Large intestine (tissue), 3 donors: ENCODE results near the gene TLCD3B. TPM values are rescaled to one million over a fixed set of nuclear protein-coding genes. Genes with fewer than 3 reads are reported as not detected.
A peak's percentile ranks its signal among the peaks of the same experiment; 100 is the strongest.
"Not testable (repeated sequence)": the region's sequence is repeated elsewhere in the genome, so short reads cannot be mapped to it uniquely, and the experiment has no call there.

Experiments used
- DNase-seq, 2 donors: peaks; one replicate each; pipeline versions ENCODE4 v3.0.0 to v3.0.0-alpha.2; 2013
- H3K27ac ChIP-seq: one replicate; pipeline ENCODE4 v1.5.1; 2013; ENCODE audit warnings: low read length
- H3K27me3 ChIP-seq: 2 replicates; pipeline ENCODE4 v1.6.1; 2013; ENCODE audit warnings: low read length; ENCODE audit not compliant: control insufficient read depth, insufficient read depth
- H3K36me3 ChIP-seq: 2 replicates; pipeline ENCODE4 v1.6.1; 2013; ENCODE audit warnings: low read length; ENCODE audit not compliant: control insufficient read depth, insufficient read depth
- H3K4me1 ChIP-seq: one replicate; pipeline ENCODE4 v1.6.1; 2013; ENCODE audit warnings: low read length; ENCODE audit not compliant: control insufficient read depth, insufficient read depth
- H3K4me3 ChIP-seq: one replicate; pipeline ENCODE4 v1.5.1; 2013; ENCODE audit warnings: low read length
- H3K9me3 ChIP-seq: one replicate; pipeline ENCODE4 v1.6.1; 2013; ENCODE audit warnings: mild to moderate bottlenecking, low read depth, low read length, moderate library complexity; ENCODE audit not compliant: control insufficient read depth
- WGBS: methylation state at CpG from one replicate; pipeline ENCODE4 v1.1.5; 2013; ENCODE audit warnings: low lambda C conversion rate; ENCODE audit not compliant: insufficient coverage; 5-methylcytosine and 5-hydroxymethylcytosine counted together
- polyA plus RNA-seq: library from polyadenylated mRNA; unstranded; fragments of 120-200 nt; gene quantifications from one replicate; pipeline ENCODE4 v1.2.1, GENCODE V29; 2013

Gene TLCD3B
- polyA plus RNA-seq, 1 donor, result 3.2 TPM

GRCh38 chr16:30012598-30012997, 18.5 kb downstream of the TLCD3B start:
- not testable (repeated sequence) for DNase-seq, H3K9me3 ChIP-seq, H3K27ac ChIP-seq, H3K4me3 ChIP-seq, H3K36me3 ChIP-seq
- peaks cover 12% of the 10 kb centered on the region for H3K4me1 ChIP-seq
- no CpG with 5 or more reads among the region's 14 CpGs for WGBS
- H3K27me3 ChIP-seq, result peaks cover 31% of the 10 kb centered on the region

DNA sequence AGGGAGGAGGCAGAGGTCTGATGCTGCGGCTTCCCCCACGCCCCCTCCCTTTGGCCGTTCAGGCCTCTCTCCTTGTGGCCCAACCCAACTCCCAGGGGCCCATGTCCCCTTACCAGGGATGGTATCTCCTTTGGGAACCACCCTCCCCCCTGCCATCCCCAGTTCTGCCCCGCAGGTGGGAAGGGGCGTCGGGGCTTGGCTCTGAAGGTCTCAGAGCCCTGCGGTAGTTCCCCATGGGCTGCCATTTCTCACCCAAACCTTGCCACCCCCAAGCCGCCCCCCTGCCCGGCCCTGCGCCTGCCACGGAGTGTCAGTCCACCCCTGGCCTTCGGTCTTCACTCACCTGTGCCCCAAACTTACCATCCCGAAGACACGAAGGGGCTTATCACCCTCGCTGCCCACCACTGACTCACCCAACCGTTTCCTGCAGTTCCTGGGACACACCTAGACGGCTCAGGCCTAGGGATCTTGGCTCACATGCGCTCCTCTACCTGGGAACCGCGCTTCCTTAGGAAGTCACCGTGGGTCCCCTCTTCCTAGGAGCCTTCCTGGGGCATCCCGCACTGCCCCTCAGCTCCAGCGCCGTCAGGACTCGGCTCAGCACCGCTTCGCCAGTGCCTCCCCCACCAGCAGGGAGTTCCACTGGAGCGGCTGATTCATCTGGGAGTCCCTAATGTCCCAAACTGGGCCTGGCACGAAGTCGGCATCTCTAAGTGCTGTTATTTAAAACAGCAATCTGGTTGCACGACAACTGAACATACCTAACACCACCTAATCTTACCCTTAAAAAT, 19.2 kb downstream of the TLCD3B start:
- H3K4me3 ChIP-seq, result no peak overlapping the region
- H3K27me3 ChIP-seq, result peaks cover 31% of the 10 kb centered on the region
- DNase-seq, result no peak
- H3K27ac ChIP-seq, result no peak overlapping the region
- WGBS, result 30% methylated on average over 2 of the region's 31 CpGs
- no peaks in the 10 kb centered on the region for H3K36me3 ChIP-seq
- H3K9me3 ChIP-seq, result no peaks in the 10 kb centered on the region
- H3K4me1 ChIP-seq, result peaks cover 12% of the 10 kb centered on the region

- Histone ChIP-seq H3K27me3 (peaks cover 31% of the 10 kb centered on the region), H3K9me3 (no peaks in the 10 kb centered on the region), H3K4me3 (peak within 1 kb of the TSS; percentile 16), H3K4me1 (peaks cover 12% of the 10 kb centered on the region), H3K27ac (no peak within 1 kb of the TSS), H3K36me3 (peaks cover 3% of the 10 kb centered on the region)
- no peak for DNase-seq
- WGBS, result no CpG with 5 or more reads among the region's 99 CpGs
Observed at GRCh38 chr16:30010844-30011713, 20.0 kb downstream of the TLCD3B start, which contains the start of gene DOC2A. Gene DOC2A (minus strand): TSS chr16:30011027. CDS start chr16:30010222, 805 bp downstream.

- no peaks in the 10 kb centered on the region for H3K9me3 ChIP-seq
- no CpG with 5 or more reads among the region's 34 CpGs for WGBS
- H3K27ac ChIP-seq, result no peak overlapping the region
- no peak overlapping the region for H3K4me3 ChIP-seq
- peaks cover 12% of the 10 kb centered on the region for H3K4me1 ChIP-seq
- H3K27me3 ChIP-seq, result peaks cover 31% of the 10 kb centered on the region
- H3K36me3 ChIP-seq, result peaks cover 7% of the 10 kb centered on the region
- DNase-seq, result no peak
Observed at GRCh38 chr16:30009990-30010843, 20.9 kb downstream of the TLCD3B start.

DNA sequence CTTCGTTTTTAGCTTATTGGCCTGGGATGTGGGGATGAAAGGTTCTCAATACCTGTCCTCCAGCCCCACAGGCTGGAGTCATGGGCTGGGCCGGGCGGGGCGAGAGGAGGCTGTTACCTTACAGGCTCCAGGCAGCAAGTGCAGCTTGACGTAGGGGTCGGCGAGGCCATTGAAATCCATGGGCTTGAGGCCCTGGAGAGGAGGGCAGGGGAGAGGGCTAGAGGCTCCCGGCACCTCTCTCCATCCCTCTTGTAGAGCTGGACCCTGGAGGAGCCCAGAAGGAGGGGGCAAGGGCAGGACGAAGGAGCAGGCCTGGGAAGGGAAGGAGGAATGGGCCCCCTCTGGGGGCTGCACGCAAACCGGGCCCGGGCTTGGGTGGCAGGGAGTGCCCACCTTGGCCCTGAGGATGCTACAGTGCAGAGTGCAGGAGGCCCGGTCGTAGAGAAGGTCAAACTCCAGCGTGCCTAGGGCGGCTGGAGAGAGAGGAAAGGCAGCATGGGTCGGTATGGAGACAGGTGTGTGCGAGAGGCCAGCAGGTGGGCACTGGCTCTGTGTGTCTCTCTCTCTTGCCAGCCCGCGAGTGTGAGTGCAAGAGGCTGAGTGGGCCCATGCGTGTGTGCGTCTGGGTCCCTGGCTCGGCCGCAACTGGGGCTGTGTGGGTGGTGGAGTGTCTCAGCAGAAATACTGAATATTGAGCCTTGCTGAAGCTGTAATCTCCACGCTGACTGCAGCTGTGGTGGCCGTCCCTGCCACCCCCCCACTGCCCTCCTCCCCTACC, 21.8 kb downstream of the TLCD3B start:
- WGBS, result no CpG with 5 or more reads among the region's 26 CpGs
- Histone ChIP-seq H3K27ac (no peak overlapping the region), H3K9me3 (no peaks in the 10 kb centered on the region), H3K27me3 (peaks cover 31% of the 10 kb centered on the region), H3K4me3 (no peak overlapping the region), H3K36me3 (peaks cover 7% of the 10 kb centered on the region), H3K4me1 (peaks cover 12% of the 10 kb centered on the region)
- DNase-seq, result no peak

DNA sequence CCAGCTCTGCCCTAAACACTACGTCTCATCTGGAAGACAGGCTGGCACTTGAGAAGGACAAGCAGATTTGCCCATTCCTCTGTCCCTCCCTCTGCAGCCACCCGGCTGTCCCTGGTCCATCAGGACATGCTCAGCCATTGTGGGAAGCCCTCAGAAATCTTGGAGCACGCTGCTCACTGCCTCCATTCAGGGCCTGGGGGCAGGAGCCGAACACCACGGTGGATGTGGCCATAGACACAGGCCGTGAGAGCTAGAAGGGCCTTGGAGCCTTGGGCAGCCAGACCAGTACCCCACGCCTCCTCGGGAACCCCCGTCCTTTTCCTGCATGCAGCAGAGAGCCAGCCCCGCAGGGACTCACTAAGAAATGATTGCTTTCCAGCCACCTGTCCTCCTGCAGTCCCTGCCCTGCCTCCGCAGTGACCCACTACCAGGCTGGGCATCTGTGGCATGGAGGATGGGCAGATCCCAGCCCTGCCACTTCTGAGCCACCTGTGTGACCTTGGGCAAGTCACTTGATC, 23.6 kb downstream of the TLCD3B start:
- H3K4me3 ChIP-seq, result no peak overlapping the region
- H3K27me3 ChIP-seq, result peaks cover 27% of the 10 kb centered on the region
- H3K36me3 ChIP-seq, result peaks cover 12% of the 10 kb centered on the region
- WGBS, result no CpG with 5 or more reads among the region's 11 CpGs
- H3K4me1 ChIP-seq, result peaks cover 12% of the 10 kb centered on the region
- H3K27ac ChIP-seq, result no peak overlapping the region
- no peaks in the 10 kb centered on the region for H3K9me3 ChIP-seq
- no peak for DNase-seq

GRCh38 chr16:30006659-30007377, 24.3 kb downstream of the TLCD3B start:
- no peaks in the 10 kb centered on the region for H3K9me3 ChIP-seq
- peaks cover 12% of the 10 kb centered on the region for H3K4me1 ChIP-seq
- WGBS, result 91% methylated on average over 4 of the region's 34 CpGs
- H3K4me3 ChIP-seq, result no peak overlapping the region
- H3K27ac ChIP-seq, result no peak overlapping the region
- H3K27me3 ChIP-seq, result peaks cover 21% of the 10 kb centered on the region
- peaks cover 17% of the 10 kb centered on the region for H3K36me3 ChIP-seq
- DNase-seq, result no peak

- Histone ChIP-seq H3K27me3 (peaks cover 16% of the 10 kb centered on the region), H3K27ac (no peak overlapping the region), H3K4me3 (no peak overlapping the region), H3K4me1 (peaks cover 9% of the 10 kb centered on the region), H3K36me3 (peaks cover 19% of the 10 kb centered on the region), H3K9me3 (no peaks in the 10 kb centered on the region)
- no peak for DNase-seq
- no CpG with 5 or more reads among the region's 18 CpGs for WGBS
Observed at GRCh38 chr16:30006095-30006473, 25.0 kb downstream of the TLCD3B start.
